Tibial nerve (tissue), 4 donors: ENCODE results near the gene APOA1.

Source experiments
- CTCF ChIP-seq, 5 experiments: fragments of 200-600 bp in 3 of 5; fragments of 450-650 bp in 2 of 5; sonication (generic) in 3 of 5; IDR thresholded peaks; one replicate each; pipeline ENCODE4 v1.5.1; 2016 to 2019; ENCODE audit warnings: antibody characterized with exemption in 5 of 5, mild to moderate bottlenecking in 3 of 5, moderate library complexity in 2 of 5
- EP300 ChIP-seq, 2 donors: sonication (generic); formaldehyde crosslinking; IDR thresholded peaks; one replicate each; pipeline ENCODE4 v1.6.1; 2017; ENCODE audit warnings: antibody characterized with exemption in 2 of 2, mild to moderate bottlenecking in 1 of 2
- POLR2A ChIP-seq, 2 donors: fragments of 450-650 bp; IDR thresholded peaks; one replicate each; pipeline ENCODE4 v1.6.1; 2017; ENCODE audit warnings: antibody characterized with exemption in 2 of 2, mild to moderate bottlenecking in 2 of 2, moderate library complexity in 2 of 2

- TF ChIP-seq POLR2A (IDR thresholded peaks at IDR 0.05) (no peak), CTCF (IDR thresholded peaks at IDR 0.05) (no peak), EP300 (IDR thresholded peaks at IDR 0.05) (no peak)
Observed at GRCh38 chr11:116865696-116866095, 28.3 kb upstream of the APOA1 start.
